GM12891 (cell line): Measurements from ENCODE around the gene CCDC50.

ENCODE experiments used
- DNase-seq: peaks from one replicate; pipeline ENCODE4 v3.0.0; 2011; ENCODE audit warnings: low spot score; ENCODE audit not compliant: insufficient read length
- FAIRE-seq: peaks from 2 replicates; lab custom pipeline; 2011; peaks lifted over from hg19 to GRCh38; lab: Jason Lieb, UNC
- PAX5 ChIP-seq: IDR thresholded peaks from 2 replicates; pipeline ENCODE4 v1.6.1; 2011; ENCODE audit warnings: low read length, moderate library complexity, mild to moderate bottlenecking; ENCODE audit not compliant: insufficient read depth, severe bottlenecking
- POLR2A ChIP-seq: IDR thresholded peaks from 2 replicates; pipeline ENCODE4 v1.6.1; 2011; ENCODE audit warnings: low read depth, low read length, control low read depth
- POLR2AphosphoS5 ChIP-seq: IDR thresholded peaks from 2 replicates; pipeline ENCODE4 v1.6.1; 2011; ENCODE audit warnings: low read depth, low read length, control low read depth
- POU2F2 ChIP-seq: IDR thresholded peaks from 2 replicates; pipeline ENCODE4 v1.6.1; 2011; ENCODE audit warnings: low read depth, mild to moderate bottlenecking, control low read depth, low read length, moderate library complexity
- SPI1 ChIP-seq: IDR thresholded peaks from 2 replicates; pipeline ENCODE4 v1.6.1; 2011; ENCODE audit warnings: low read depth, low read length, control low read depth
- TAF1 ChIP-seq: IDR thresholded peaks from 2 replicates; pipeline ENCODE4 v1.6.1; 2011; ENCODE audit warnings: low read depth, low read length, control low read depth

The CCDC50 gene

DNA sequence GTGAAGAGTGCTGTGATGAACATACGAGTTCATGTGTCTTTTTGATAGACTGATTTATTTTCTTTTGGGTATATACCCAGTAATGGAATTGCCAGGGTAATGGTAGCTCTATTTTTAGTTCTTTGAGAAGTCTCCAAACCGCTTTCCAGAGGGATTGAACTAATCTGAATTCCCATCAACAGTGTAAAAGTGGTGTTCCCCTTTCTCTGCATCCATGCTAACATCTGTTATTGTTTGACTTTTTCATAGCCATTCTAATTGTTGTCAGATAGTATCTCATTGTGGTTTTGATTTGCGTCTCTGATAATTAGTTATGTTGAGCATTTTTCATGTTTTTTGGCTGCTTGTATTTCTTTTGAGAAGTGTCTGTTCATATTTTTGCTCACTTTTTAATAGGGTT lies 55.9 kb downstream of the CCDC50 start:
- DNase-seq (no peak), FAIRE-seq (peak; percentile 54)

DNA sequence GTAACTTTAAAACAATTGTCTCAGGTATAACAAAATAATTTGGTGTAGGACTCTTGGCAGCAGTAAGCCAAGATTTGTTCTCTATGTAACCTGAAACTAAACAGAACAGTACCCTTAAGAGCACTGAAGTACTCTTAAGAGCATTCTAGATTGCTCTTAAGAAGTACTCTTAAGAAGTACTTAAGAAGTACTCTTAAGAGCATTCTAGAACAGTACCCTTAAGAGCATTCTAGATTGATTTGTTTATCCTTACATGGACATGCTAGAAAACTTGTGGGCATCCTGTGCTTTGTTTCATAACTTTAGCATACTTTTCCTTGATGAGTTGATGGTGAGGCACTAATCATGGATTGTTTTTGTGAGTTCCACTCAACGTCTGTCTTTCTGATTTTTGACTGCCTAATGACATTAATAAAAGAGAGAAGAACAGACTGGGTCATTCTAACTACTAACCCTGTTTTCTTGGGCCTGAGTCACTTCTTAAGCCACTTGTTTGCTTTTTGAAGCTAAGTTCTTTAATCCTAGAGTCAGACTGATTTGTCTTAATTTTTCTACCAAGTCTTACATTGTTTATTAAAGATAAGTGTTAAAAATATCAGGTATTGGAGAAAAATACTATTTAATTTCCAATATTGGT lies 58.4 kb downstream of the CCDC50 start:
- no peak for TF ChIP-seq POLR2A
- TF ChIP-seq POU2F2 = no peak
- no peak for TF ChIP-seq POLR2AphosphoS5
- TF ChIP-seq TAF1 = no peak
- no peak for TF ChIP-seq SPI1
- no peak for TF ChIP-seq PAX5
- DNase-seq (no peak), FAIRE-seq (no peak)

More for the DNA sequence above, 55.9 kb downstream of the CCDC50 start:
- TF ChIP-seq PAX5 (no peak), POU2F2 (no peak), POLR2A (no peak), POLR2AphosphoS5 (no peak), TAF1 (no peak), SPI1 (no peak)

DNA sequence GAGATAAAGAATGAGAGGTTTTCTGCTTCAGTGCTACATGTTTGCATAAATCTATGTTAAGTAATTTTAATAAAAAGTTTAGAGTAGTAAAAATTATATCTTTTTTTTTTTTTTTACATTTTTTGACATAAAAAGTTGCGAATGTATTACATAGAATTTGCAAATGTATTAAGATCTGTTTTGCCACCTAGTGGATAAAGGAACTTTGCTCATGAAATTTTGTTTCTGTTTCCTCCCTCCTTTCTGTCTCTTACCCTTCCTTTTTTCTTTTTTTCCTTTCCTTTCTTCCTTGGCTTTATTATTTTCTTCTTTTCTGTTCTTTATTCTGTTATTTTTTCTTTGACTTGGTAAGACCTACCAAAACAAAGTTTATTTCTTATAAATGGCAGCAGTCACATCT lies 59.6 kb downstream of the CCDC50 start:
- FAIRE-seq (no peak), DNase-seq (no peak)
- TF ChIP-seq TAF1 (no peak), POU2F2 (no peak), SPI1 (no peak), POLR2A (no peak), PAX5 (no peak), POLR2AphosphoS5 (no peak)

GRCh38 chr3:191390580-191390979 lies 61.4 kb downstream of the CCDC50 start:
- FAIRE-seq (no peak), DNase-seq (no peak)
- TF ChIP-seq POU2F2 = no peak
- TF ChIP-seq PAX5 = no peak
- no peak for TF ChIP-seq POLR2A

GRCh38 chr3:191391861-191392808 lies 62.9 kb downstream of the CCDC50 start:
- DNase-seq (no peak), FAIRE-seq (no peak)
- TF ChIP-seq TAF1 (no peak), PAX5 (no peak), SPI1 (no peak), POLR2AphosphoS5 (no peak), POLR2A (no peak), POU2F2 (no peak)

- no peak for FAIRE-seq
- TF ChIP-seq POLR2AphosphoS5 = no peak
- no peak for TF ChIP-seq SPI1
- TF ChIP-seq TAF1 = no peak
- no peak for TF ChIP-seq POU2F2
- TF ChIP-seq POLR2A = no peak
- TF ChIP-seq PAX5 = no peak
- DNase-seq = no peak
These were observed 64.0 kb downstream of the CCDC50 start for GRCh38 chr3:191393146-191393545.

- TF ChIP-seq SPI1 (no peak), TAF1 (no peak), POLR2A (no peak), POLR2AphosphoS5 (no peak), PAX5 (no peak), POU2F2 (no peak)
- no peak for FAIRE-seq
- no peak for DNase-seq
These were observed 68.6 kb downstream of the CCDC50 start for GRCh38 chr3:191397771-191398170.

GRCh38 chr3:191398607-191399006 lies 69.4 kb downstream of the CCDC50 start:
- DNase-seq (no peak), FAIRE-seq (no peak)
- no peak for TF ChIP-seq POLR2A
- no peak for TF ChIP-seq TAF1
- no peak for TF ChIP-seq POU2F2
- TF ChIP-seq POLR2AphosphoS5 = no peak
- TF ChIP-seq SPI1 = no peak
- TF ChIP-seq PAX5 = no peak

DNA sequence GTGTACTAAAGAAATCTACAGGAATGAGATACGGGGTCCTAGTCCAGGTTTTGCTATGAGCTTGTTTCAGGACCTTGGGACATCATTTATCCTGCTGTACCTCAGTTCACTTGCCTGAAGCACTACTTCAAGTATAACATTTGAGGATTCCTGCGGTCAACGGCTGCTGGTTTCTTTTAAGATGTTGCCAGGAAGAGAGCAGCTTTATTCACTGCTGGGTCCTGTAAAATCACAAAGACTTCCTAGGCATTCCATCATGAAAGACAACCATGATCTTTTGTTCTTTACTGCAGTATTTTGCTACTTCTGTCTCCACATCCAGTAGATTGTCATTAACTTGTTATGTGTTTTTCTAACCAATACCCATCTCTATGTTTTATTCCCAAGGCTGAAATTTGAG lies 70.7 kb downstream of the CCDC50 start:
- DNase-seq = no peak
- no peak for FAIRE-seq
- TF ChIP-seq SPI1 = no peak
- no peak for TF ChIP-seq TAF1
- no peak for TF ChIP-seq POLR2A
- TF ChIP-seq POU2F2 = no peak
- no peak for TF ChIP-seq PAX5
- no peak for TF ChIP-seq POLR2AphosphoS5
